DOHH2 (cell line): Measurements from ENCODE around the gene TTC9B.

Experiments used
- H3F3A ChIP-seq: fragments of 200-600 bp; sonication (generic), shearing (Covaris generic); 2 replicates; pipeline ENCODE4 v1.6.0; 2016; ENCODE audit warnings: antibody characterized with exemption, mild to moderate bottlenecking; ENCODE audit not compliant: control insufficient read depth, insufficient read depth
- H3K27ac ChIP-seq: fragments of 200-600 bp; sonication (generic); 2 replicates; pipeline ENCODE4 v1.5.1; 2014; ENCODE audit warnings: low read depth, mild to moderate bottlenecking, low read length, moderate library complexity
- H3K27me3 ChIP-seq: fragments of 200-600 bp; sonication (generic); 2 replicates; pipeline ENCODE4 v1.6.1; 2014; ENCODE audit warnings: mild to moderate bottlenecking, low read length, mixed read lengths; ENCODE audit not compliant: control insufficient read depth
- H3K36me3 ChIP-seq: fragments of 200-600 bp; sonication (generic); 2 replicates; pipeline ENCODE4 v1.6.1; 2014; ENCODE audit warnings: mild to moderate bottlenecking, low read length, moderate library complexity, mixed read lengths; ENCODE audit not compliant: control insufficient read depth
- H3K4me1 ChIP-seq: fragments of 200-600 bp; sonication (generic); 2 replicates; pipeline ENCODE4 v1.6.1; 2014; ENCODE audit warnings: mild to moderate bottlenecking, low read length, mixed read lengths; ENCODE audit not compliant: control insufficient read depth
- H3K4me2 ChIP-seq: fragments of 200-600 bp; sonication (generic); 2 replicates; pipeline ENCODE4 v1.6.0; 2014; ENCODE audit warnings: mild to moderate bottlenecking, low read length, moderate library complexity
- H3K4me3 ChIP-seq: fragments of 200-600 bp; sonication (generic); 2 replicates; pipeline ENCODE4 v1.5.1; 2014; ENCODE audit warnings: mild to moderate bottlenecking, low read length, mixed read lengths
- H3K79me2 ChIP-seq: fragments of 200-600 bp; sonication (generic); 2 replicates; pipeline ENCODE4 v1.6.1; 2014; ENCODE audit warnings: mild to moderate bottlenecking, low read length, mixed read lengths; ENCODE audit not compliant: control insufficient read depth
- H3K9me2 ChIP-seq: fragments of 200-600 bp; sonication (generic); replicated peaks from 2 replicates; pipeline ENCODE4 v1.6.1; 2014; ENCODE audit warnings: mild to moderate bottlenecking, low read length, mixed read lengths; ENCODE audit not compliant: control insufficient read depth
- H3K9me3 ChIP-seq: fragments of 200-600 bp; sonication (generic); 2 replicates; pipeline ENCODE4 v1.6.1; 2014; ENCODE audit warnings: antibody characterized with exemption, low read length, mixed read lengths; ENCODE audit not compliant: control insufficient read depth, insufficient read depth
- H4K20me1 ChIP-seq: fragments of 200-600 bp; sonication (generic); 2 replicates; pipeline ENCODE4 v1.6.0; 2014; ENCODE audit warnings: low read depth, mild to moderate bottlenecking, antibody characterized with exemption, low read length, moderate library complexity; ENCODE audit not compliant: control insufficient read depth, insufficient read depth
- EZH2phosphoT487 ChIP-seq: fragments of 200-600 bp; sonication (generic); IDR thresholded peaks from 2 replicates; pipeline ENCODE4 v1.6.1; 2017; ENCODE audit warnings: borderline replicate concordance, mild to moderate bottlenecking, antibody characterized with exemption, low read length, moderate library complexity, mixed read lengths
- TF ChIP-seq, protein P1 (sequence below): fragments of 200-600 bp; sonication (generic); IDR thresholded peaks from one replicate; pipeline ENCODE4 v1.5.1; 2014; ENCODE audit warnings: antibody characterized with exemption, mild to moderate bottlenecking, low read depth, low read length; ENCODE audit not compliant: poor library complexity, severe bottlenecking

The TTC9B gene

GRCh38 chr19:40242480-40242879, 24.3 kb upstream of the TTC9B start:
- Histone ChIP-seq H3K27me3 (no peaks in the 10 kb centered on the region), H3K36me3 (peaks cover 39% of the 10 kb centered on the region), H3K27ac (no peak overlapping the region), H3F3A (no peaks in the 10 kb centered on the region), H3K9me2 (no peaks in the 10 kb centered on the region), H3K4me2 (no peak overlapping the region), H3K4me1 (no peaks in the 10 kb centered on the region), H3K79me2 (0 out of 2 replicates have a peak, but pooled peaks cover 2% of the 10 kb centered on the region), H3K9me3 (no peaks in the 10 kb centered on the region), H4K20me1 (no peaks in the 10 kb centered on the region), H3K4me3 (no peak overlapping the region)
- TF ChIP-seq, protein P1, sequence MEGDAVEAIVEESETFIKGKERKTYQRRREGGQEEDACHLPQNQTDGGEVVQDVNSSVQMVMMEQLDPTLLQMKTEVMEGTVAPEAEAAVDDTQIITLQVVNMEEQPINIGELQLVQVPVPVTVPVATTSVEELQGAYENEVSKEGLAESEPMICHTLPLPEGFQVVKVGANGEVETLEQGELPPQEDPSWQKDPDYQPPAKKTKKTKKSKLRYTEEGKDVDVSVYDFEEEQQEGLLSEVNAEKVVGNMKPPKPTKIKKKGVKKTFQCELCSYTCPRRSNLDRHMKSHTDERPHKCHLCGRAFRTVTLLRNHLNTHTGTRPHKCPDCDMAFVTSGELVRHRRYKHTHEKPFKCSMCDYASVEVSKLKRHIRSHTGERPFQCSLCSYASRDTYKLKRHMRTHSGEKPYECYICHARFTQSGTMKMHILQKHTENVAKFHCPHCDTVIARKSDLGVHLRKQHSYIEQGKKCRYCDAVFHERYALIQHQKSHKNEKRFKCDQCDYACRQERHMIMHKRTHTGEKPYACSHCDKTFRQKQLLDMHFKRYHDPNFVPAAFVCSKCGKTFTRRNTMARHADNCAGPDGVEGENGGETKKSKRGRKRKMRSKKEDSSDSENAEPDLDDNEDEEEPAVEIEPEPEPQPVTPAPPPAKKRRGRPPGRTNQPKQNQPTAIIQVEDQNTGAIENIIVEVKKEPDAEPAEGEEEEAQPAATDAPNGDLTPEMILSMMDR = no peak
- TF ChIP-seq EZH2phosphoT487 = no peak

- peaks cover 38% of the 10 kb centered on the region for H3K36me3 ChIP-seq
These were observed 23.7 kb upstream of the TTC9B start for GRCh38 chr19:40241809-40242384.

GRCh38 chr19:40241125-40241808, 23.1 kb upstream of the TTC9B start:
- no peaks in the 10 kb centered on the region for H3K27me3 ChIP-seq
- no peaks in the 10 kb centered on the region for H3K9me2 ChIP-seq
- TF ChIP-seq, protein P1 = no peak
- TF ChIP-seq EZH2phosphoT487 = no peak
- H3K9me3 ChIP-seq = no peaks in the 10 kb centered on the region
- no peak overlapping the region for H3K4me3 ChIP-seq
- no peaks in the 10 kb centered on the region for H3F3A ChIP-seq
- no peaks in the 10 kb centered on the region for H3K4me1 ChIP-seq
- H3K36me3 ChIP-seq = peaks cover 41% of the 10 kb centered on the region
- no peak overlapping the region for H3K27ac ChIP-seq
- H4K20me1 ChIP-seq = no peaks in the 10 kb centered on the region
- no peak overlapping the region for H3K4me2 ChIP-seq
- H3K79me2 ChIP-seq = 0 out of 2 replicates have a peak, but pooled peaks cover under 1% of the 10 kb centered on the region

More at GRCh38 chr19:40241809-40242384, 23.7 kb upstream of the TTC9B start:
- Histone ChIP-seq H3K4me3 (no peak overlapping the region), H3K79me2 (0 out of 2 replicates have a peak, but pooled peaks cover 2% of the 10 kb centered on the region), H3K9me3 (no peaks in the 10 kb centered on the region), H3F3A (no peaks in the 10 kb centered on the region), H4K20me1 (no peaks in the 10 kb centered on the region), H3K4me2 (no peak overlapping the region), H3K27me3 (no peaks in the 10 kb centered on the region), H3K4me1 (no peaks in the 10 kb centered on the region), H3K27ac (no peak overlapping the region), H3K9me2 (no peaks in the 10 kb centered on the region)
- TF ChIP-seq EZH2phosphoT487 = no peak
- TF ChIP-seq, protein P1 = no peak
